Measurements from ENCODE around the gene SCP2D1. TPM values are rescaled to one million over a fixed set of nuclear protein-coding genes. Genes with fewer than 3 reads are reported as not detected.

The SCP2D1 gene
- total and polyA plus RNA-seq, 2 donors (not counting 3 experiments of a cell fraction or from before 2014, with no cell fraction given), result not detected

DNA sequence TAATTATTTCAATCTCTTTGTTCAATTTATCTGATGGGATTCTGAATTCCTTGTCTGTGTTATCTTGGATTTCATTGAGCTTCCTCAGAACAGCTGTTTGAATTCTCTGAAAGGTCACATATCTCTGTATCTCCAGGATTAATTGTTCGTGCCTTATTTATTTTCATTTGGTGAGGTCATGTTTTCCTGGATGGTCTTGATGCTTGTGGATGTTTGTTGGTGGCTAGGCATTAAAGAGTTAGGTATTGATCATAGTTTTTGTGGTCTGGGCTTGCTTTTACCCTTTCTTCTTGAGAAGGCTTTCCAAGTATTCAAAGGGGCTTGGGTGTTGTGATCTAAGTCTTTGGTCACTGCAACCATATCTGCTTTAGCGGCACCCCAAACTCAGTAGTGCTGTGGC lies 39.4 kb upstream of the SCP2D1 start:
- no TSS peak for BruUV-seq (replicated peaks)

More for the DNA sequence above, 39.4 kb upstream of the SCP2D1 start:
- DNase-seq (ENCODE audit: low read depth, low spot score), result no peak
- dilution Hi-C loops (cut with MboI; ENCODE audit: extremely low pct_ligation_motif_present, low sequenced_read_pairs), result no loop called here
- no peak for FAIRE-seq
- H3K36me3 ChIP-seq (ENCODE audit: control insufficient read depth in 2 of 2, extremely low read depth in 1 of 2, insufficient read depth in 2 of 2, low read length in 2 of 2), result no peaks in the 10 kb centered on the region
- ChIA-PET CTCF (no interaction called here), POLR2A (no interaction called here)
- H3K9me1 ChIP-seq (replicated peaks; ENCODE audit: control insufficient read depth, extremely low read depth, insufficient read depth, low read length), result no peaks in the 10 kb centered on the region
- intact Hi-C loops (cut with micrococcal nuclease), result no loop called here
- no peak overlapping the region for H3K4me2 ChIP-seq (ENCODE audit: insufficient read depth, low read length)
- no peak overlapping the region for H3K9ac ChIP-seq (replicated peaks; ENCODE audit: extremely low read depth, insufficient read depth, low read length)
- no peaks in the 10 kb centered on the region for H3K4me1 ChIP-seq (ENCODE audit: control insufficient read depth, extremely low read depth, insufficient read depth, low read length)
- no peaks in the 10 kb centered on the region for H3K27me3 ChIP-seq (ENCODE audit: control insufficient read depth in 2 of 2, insufficient read depth in 2 of 2, low read length in 2 of 2)
- no peaks in the 10 kb centered on the region for H3K9me3 ChIP-seq (replicated peaks; ENCODE audit: control insufficient read depth, insufficient read depth, low read length)
- no peaks in the 10 kb centered on the region for H4K20me1 ChIP-seq (replicated peaks; ENCODE audit: control insufficient read depth, extremely low read depth, insufficient read depth, low read length)
- H3K27ac ChIP-seq (ENCODE audit: insufficient read depth, low read depth, low read length), result no peak overlapping the region
- no peak overlapping the region for H3K4me3 ChIP-seq (replicated peaks in 1 of 3; ENCODE audit: insufficient read depth in 1 of 3, low read depth in 1 of 3, low read length in 3 of 3)
- no peak overlapping the region for H2AFZ ChIP-seq (ENCODE audit: low read depth, low read length)
- TF ChIP-seq GATA2 (IDR thresholded peaks at IDR 0.05; ENCODE audit: insufficient read depth, insufficient read length, low read depth, low read length), result no peak
- TF ChIP-seq FOS (IDR thresholded peaks at IDR 0.05; ENCODE audit: borderline replicate concordance, insufficient read depth, low read length), result no peak
- TF ChIP-seq JUN (IDR thresholded peaks at IDR 0.05; ENCODE audit: borderline replicate concordance, insufficient read depth, insufficient read length, low read depth), result no peak
- TF ChIP-seq MYC (IDR thresholded peaks at IDR 0.05; ENCODE audit: low read depth, low read length), result no peak
- TF ChIP-seq, protein P1, sequence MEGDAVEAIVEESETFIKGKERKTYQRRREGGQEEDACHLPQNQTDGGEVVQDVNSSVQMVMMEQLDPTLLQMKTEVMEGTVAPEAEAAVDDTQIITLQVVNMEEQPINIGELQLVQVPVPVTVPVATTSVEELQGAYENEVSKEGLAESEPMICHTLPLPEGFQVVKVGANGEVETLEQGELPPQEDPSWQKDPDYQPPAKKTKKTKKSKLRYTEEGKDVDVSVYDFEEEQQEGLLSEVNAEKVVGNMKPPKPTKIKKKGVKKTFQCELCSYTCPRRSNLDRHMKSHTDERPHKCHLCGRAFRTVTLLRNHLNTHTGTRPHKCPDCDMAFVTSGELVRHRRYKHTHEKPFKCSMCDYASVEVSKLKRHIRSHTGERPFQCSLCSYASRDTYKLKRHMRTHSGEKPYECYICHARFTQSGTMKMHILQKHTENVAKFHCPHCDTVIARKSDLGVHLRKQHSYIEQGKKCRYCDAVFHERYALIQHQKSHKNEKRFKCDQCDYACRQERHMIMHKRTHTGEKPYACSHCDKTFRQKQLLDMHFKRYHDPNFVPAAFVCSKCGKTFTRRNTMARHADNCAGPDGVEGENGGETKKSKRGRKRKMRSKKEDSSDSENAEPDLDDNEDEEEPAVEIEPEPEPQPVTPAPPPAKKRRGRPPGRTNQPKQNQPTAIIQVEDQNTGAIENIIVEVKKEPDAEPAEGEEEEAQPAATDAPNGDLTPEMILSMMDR (IDR thresholded peaks at IDR 0.05; ENCODE audit: extremely low read depth in 1 of 2, insufficient read depth in 1 of 2, low read depth in 1 of 2, low read length in 2 of 2), result no peak
- TF ChIP-seq, protein P2, sequence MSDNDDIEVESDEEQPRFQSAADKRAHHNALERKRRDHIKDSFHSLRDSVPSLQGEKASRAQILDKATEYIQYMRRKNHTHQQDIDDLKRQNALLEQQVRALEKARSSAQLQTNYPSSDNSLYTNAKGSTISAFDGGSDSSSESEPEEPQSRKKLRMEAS (IDR thresholded peaks at IDR 0.05; ENCODE audit: insufficient read depth, insufficient read length), result no peak
- no peak for TF ChIP-seq EZH2 (IDR thresholded peaks at IDR 0.05; ENCODE audit: borderline replicate concordance, low read depth, low read length, severe bottlenecking)
- no peak for TF ChIP-seq POLR2AphosphoS5 (IDR thresholded peaks at IDR 0.05; ENCODE audit: insufficient read depth, low read depth, low read length)
- no peak for TF ChIP-seq POLR2A (IDR thresholded peaks at IDR 0.05; ENCODE audit: low read depth, low read length)
- no peaks in the 10 kb centered on the region for H3K79me2 ChIP-seq (ENCODE audit: control insufficient read depth, insufficient read depth, low read length)
